Common myeloid progenitor, CD34-positive (primary cell): ENCODE data around the gene UPP2. TPM values are rescaled to one million over a fixed set of nuclear protein-coding genes. Genes with fewer than 3 reads are reported as not detected.
A peak's percentile ranks its signal among the peaks of the same experiment; 100 is the strongest.

Experiments used
- CTCF ChIA-PET: fragments of 350-600 bp; sonication (Branson Sonifier 250); formaldehyde crosslinking; loops from one replicate; lab custom pipeline; 2021; ENCODE audit warnings: antibody characterized with exemption; lab: Charles Lee
- POLR2A ChIA-PET: fragments of 350-600 bp; sonication (Branson Sonifier 250); formaldehyde crosslinking; loops from one replicate; lab custom pipeline; 2021; ENCODE audit warnings: antibody characterized with exemption; lab: Charles Lee
- DNase-seq, 3 donors: peaks; one replicate each; pipeline versions ENCODE4 v3.0.0 to v3.0.0-alpha.2; 2013
- H3K27ac ChIP-seq, 2 experiments: 1 replicate in 1 of 2; 2 replicates in 1 of 2; pipeline ENCODE4 v1.7.0; 2013; ENCODE audit warnings: inconsistent platforms in 2 of 2, low read length in 2 of 2, mild to moderate bottlenecking in 2 of 2, low read depth in 1 of 2, moderate library complexity in 1 of 2; ENCODE audit not compliant: severe bottlenecking in 2 of 2, insufficient read depth in 1 of 2, poor library complexity in 1 of 2
- H3K27me3 ChIP-seq, 5 experiments: replicated peaks in 2 of 5; 1 replicate in 3 of 5; 2 replicates in 2 of 5; pipeline versions ENCODE4 v1.6.1 to v1.7.0; 2013; ENCODE audit warnings: low read length in 4 of 5, mild to moderate bottlenecking in 2 of 5, moderate library complexity in 2 of 5, inconsistent platforms in 1 of 5; ENCODE audit not compliant: insufficient read depth in 5 of 5, control insufficient read depth in 4 of 5
- H3K36me3 ChIP-seq, 4 experiments: 1 replicate in 2 of 4; 2 replicates in 2 of 4; pipeline versions ENCODE4 v1.6.1 to v1.7.0; 2013; ENCODE audit warnings: low read length in 3 of 4, control low read depth in 1 of 4, mild to moderate bottlenecking in 1 of 4; ENCODE audit not compliant: control insufficient read depth in 4 of 4, insufficient read depth in 4 of 4
- H3K4me1 ChIP-seq, 4 experiments: 1 replicate in 3 of 4; 2 replicates in 1 of 4; pipeline versions ENCODE4 v1.6.1 to v1.7.1; 2013; ENCODE audit warnings: low read length in 3 of 4, mild to moderate bottlenecking in 3 of 4, control low read depth in 1 of 4, inconsistent platforms in 1 of 4, moderate library complexity in 1 of 4; ENCODE audit not compliant: control insufficient read depth in 4 of 4, insufficient read depth in 4 of 4; ENCODE audit errors: control extremely low read depth in 1 of 4
- H3K4me3 ChIP-seq, 7 experiments: 1 replicate in 4 of 7; 2 replicates in 3 of 7; pipeline versions ENCODE4 v1.5.1 to v1.7.0; 2013; ENCODE audit warnings: mild to moderate bottlenecking in 7 of 7, low read length in 6 of 7, moderate library complexity in 6 of 7, inconsistent platforms in 2 of 7, low read depth in 2 of 7, control low read depth in 1 of 7; ENCODE audit not compliant: insufficient read depth in 4 of 7, control insufficient read depth in 1 of 7; ENCODE audit errors: extremely low read depth in 1 of 7
- H3K9me3 ChIP-seq, 5 experiments: 1 replicate in 4 of 5; 2 replicates in 1 of 5; pipeline versions ENCODE4 v1.6.1 to v1.7.1; 2013; ENCODE audit warnings: low read length in 4 of 5, mild to moderate bottlenecking in 2 of 5, inconsistent platforms in 1 of 5, low read depth in 1 of 5, moderate library complexity in 1 of 5; ENCODE audit not compliant: control insufficient read depth in 4 of 5, insufficient read depth in 2 of 5; ENCODE audit errors: control extremely low read depth in 1 of 5
- WGBS: methylation state at CpG from one replicate; pipeline ENCODE4 v1.1.5; 2013; ENCODE audit not compliant: insufficient coverage; 5-methylcytosine and 5-hydroxymethylcytosine counted together
- polyA plus RNA-seq: library from polyadenylated mRNA; unstranded; fragments of 120-200 nt; gene quantifications from one replicate; pipeline ENCODE4 v1.2.1, GENCODE V29; 2013

The UPP2 gene
- polyA plus RNA-seq: 0.03 TPM

DNA sequence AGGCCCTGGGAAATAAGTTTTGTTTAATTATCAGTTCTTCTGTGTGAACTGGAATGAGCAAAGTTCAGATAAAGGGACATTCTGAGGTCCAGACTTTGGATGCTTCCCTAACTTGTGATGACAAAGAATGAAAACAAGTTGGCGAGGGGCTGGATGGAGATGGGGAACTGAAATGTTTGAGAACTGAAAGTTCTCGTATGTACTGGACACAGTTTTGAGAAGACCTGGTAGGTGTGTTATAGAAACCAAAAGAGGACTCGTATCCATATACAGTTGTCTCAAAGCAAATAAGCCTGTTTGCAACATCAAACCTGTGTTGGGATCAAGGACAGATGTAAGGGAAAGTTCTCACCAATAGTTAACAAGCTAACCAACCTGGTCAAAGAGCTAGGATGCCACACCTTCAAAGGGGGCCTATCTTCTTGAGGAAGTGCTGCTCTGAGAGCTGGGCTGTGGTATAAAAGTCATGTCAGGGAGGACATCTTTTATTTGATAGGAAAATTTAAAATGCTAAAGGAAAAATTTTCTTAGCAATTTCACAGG, at the start of gene UPP2:
Gene UPP2, plus strand, starts transcription at position 493 of the 543 bp plus-strand sequence. CDS start 188 bp downstream, outside the sequence.
- ChIA-PET CTCF (no interaction called here), POLR2A (no interaction called here)
- 100% methylated on average over 1 of the region's 3 CpGs for WGBS
- no peak within 1 kb of the TSS for H3K4me3 ChIP-seq
- no peak within 1 kb of the TSS for H3K27ac ChIP-seq
- no peaks in the 10 kb centered on the region for H3K27me3 ChIP-seq
- no peak for DNase-seq
- H3K36me3 ChIP-seq: no peaks in the 10 kb centered on the region
- no peaks in the 10 kb centered on the region for H3K9me3 ChIP-seq
- no peaks in the 10 kb centered on the region for H3K4me1 ChIP-seq

DNA sequence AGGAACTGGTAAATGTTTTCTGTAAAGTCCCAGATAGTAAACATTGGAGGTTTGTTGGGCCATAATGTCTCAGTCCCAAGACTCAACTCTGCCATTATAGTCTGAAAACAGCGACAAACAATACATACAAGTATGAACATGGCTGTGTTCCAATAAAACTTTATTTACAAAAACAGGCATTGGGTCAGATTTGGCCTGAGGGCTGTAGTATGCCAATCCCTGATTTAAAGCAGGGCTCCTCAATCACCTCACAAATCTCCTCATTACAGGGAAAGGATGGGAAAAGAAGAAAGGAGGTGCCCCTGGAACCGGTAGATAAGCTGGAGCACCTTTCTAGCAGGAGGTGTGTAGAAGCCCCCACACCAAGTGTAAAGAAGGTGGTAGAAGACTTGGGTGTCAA, 48.9 kb upstream of the UPP2 start:
- Histone ChIP-seq H3K4me1 (peaks cover 0 to 5% (median 0%) of the 10 kb centered on the region in 4 experiments), H3K4me3 (no peak overlapping the region), H3K9me3 (no peaks in the 10 kb centered on the region), H3K27ac (no peak overlapping the region), H3K27me3 (no peaks in the 10 kb centered on the region), H3K36me3 (no peaks in the 10 kb centered on the region)
- ChIA-PET POLR2A (no interaction called here), CTCF (no interaction called here)
- 100% methylated on average over 1 of the region's 2 CpGs for WGBS
- DNase-seq: no peak

DNA sequence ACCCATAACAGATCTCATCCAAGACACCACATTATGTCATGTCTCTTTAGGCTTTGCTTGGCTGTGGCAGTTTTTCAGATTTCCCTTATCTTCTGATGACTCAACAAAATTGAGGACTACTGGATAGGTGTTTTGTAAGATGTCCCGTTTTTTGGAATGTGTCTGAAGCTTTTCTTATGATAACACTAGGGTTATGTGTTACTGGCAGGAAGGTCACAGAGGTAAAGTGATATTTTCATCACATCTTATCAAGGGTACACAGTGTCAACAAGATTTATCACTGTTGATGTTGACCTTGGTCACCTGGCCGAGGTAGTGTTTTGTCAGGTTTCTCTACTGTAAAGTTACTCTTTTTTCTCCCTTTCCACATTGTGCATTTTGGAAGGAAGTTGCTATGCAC, 44.8 kb upstream of the UPP2 start:
- CTCF ChIA-PET: no interaction called here
- no peaks in the 10 kb centered on the region for H3K9me3 ChIP-seq
- no peak for DNase-seq
- POLR2A ChIA-PET: no interaction called here
- H3K36me3 ChIP-seq: no peaks in the 10 kb centered on the region
- H3K27me3 ChIP-seq: no peaks in the 10 kb centered on the region
- H3K4me1 ChIP-seq: no peaks in the 10 kb centered on the region
- H3K4me3 ChIP-seq: no peak overlapping the region
- H3K27ac ChIP-seq: no peak overlapping the region
- WGBS: 100% methylated on average over 1 of the region's 2 CpGs

DNA sequence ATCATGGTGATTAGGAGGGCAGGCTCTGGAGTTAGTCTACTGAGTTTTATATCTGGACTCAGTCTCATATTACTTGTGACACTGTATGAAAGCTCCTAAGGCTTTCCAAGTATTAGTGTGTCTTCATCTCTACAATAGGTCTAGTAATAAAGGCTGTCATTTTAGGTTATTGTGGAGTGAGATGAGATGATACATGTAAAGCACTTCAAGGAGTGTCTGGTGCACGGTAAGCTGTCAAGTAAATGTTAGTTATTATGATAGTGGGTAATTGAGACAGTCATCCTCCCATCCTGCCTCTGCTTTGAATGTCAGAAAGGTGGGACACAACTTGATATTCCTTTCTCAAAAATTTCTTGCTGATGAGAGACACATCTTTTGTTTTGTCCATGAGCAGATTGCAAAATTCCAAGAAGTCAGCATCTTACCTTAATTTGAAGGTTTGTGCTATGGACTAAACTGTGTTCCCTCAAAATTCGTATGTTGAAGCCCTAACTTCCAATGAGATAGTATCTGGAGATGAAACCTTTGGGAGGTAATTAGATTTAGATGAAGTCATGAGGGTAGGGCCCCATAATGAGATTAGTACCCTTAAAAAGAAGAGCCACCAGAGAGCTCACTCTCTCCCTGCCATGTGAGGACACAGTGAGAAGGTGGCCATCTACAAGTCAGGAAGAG, 41.4 kb upstream of the UPP2 start:
- 100% methylated on average over 1 of the region's 2 CpGs for WGBS
- POLR2A ChIA-PET: no interaction called here
- Histone ChIP-seq H3K4me1 (no peaks in the 10 kb centered on the region), H3K27me3 (no peaks in the 10 kb centered on the region), H3K27ac (no peak overlapping the region), H3K9me3 (no peaks in the 10 kb centered on the region), H3K36me3 (no peaks in the 10 kb centered on the region), H3K4me3 (no peak overlapping the region)
- no peak for DNase-seq
- CTCF ChIA-PET: interaction anchor here (2.0 kb wide), 1 partner anchor 13 kb away, joined by 5 read pairs; no protein-coding TSS in a partner anchor

DNA sequence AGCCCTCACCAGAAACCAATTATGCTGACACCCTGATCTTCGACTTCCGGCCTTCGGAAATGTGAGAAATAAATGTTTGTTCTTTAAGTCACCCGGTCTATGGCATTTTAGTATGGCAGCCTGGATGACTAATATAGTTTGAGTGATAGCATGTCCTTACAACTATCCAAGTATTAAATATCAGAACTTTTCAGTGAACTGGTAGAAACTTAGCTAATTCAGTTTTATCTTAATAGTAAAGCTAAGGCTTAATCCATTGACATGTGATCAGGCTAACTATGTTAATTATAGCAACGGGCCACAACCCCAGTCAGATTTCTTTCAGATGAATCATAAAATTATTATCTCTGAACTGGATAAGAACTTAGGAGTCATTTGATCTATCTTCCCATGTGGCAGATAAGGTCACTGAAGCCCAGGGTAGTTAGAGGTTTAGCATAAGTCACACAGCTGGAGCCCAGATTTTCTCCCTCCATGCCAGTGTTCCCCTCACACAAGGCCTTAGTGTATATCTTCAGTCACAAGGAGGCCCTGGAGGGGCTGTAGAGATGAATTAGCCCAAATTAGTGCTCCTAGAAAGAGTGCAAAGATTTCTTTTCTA, 40.7 kb upstream of the UPP2 start:
- Histone ChIP-seq H3K27me3 (no peaks in the 10 kb centered on the region), H3K4me3 (no peak overlapping the region), H3K4me1 (no peaks in the 10 kb centered on the region), H3K27ac (no peak overlapping the region), H3K9me3 (no peaks in the 10 kb centered on the region), H3K36me3 (no peaks in the 10 kb centered on the region)
- POLR2A ChIA-PET: no interaction called here
- CTCF ChIA-PET: interaction anchor here (2.0 kb wide), 1 partner anchor 12 kb away, joined by 5 read pairs; no protein-coding TSS in a partner anchor
- no CpG with 5 or more reads among the region's 5 CpGs for WGBS
- no peak for DNase-seq

DNA sequence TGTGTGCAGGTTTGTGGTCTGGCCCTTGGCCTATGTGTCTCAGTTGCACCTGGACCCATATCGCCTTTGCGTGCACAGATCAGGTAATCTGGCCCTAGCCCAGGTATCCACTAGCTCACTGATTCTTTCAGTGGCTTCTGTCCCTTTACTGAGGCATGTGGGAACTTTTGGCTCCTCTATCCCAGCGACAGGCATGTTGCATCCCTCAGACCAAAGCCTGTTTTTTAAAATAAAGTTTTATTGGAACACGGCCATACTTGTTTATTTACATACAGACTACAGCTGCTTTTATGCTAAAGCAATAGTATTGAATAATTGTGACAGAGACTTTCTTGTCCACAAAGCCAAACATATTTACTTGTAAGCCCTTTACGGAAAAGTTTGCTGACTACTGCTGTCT, 39.9 kb upstream of the UPP2 start:
- H3K36me3 ChIP-seq: no peaks in the 10 kb centered on the region
- H3K4me3 ChIP-seq: peak overlapping the region in 1 of 7 experiments; percentile 14
- CTCF ChIA-PET: no interaction called here
- no peak overlapping the region for H3K27ac ChIP-seq
- DNase-seq: no peak
- H3K9me3 ChIP-seq: no peaks in the 10 kb centered on the region
- H3K27me3 ChIP-seq: no peaks in the 10 kb centered on the region
- no peaks in the 10 kb centered on the region for H3K4me1 ChIP-seq
- POLR2A ChIA-PET: no interaction called here
- WGBS: 96% methylated on average over 2 of the region's 5 CpGs

DNA sequence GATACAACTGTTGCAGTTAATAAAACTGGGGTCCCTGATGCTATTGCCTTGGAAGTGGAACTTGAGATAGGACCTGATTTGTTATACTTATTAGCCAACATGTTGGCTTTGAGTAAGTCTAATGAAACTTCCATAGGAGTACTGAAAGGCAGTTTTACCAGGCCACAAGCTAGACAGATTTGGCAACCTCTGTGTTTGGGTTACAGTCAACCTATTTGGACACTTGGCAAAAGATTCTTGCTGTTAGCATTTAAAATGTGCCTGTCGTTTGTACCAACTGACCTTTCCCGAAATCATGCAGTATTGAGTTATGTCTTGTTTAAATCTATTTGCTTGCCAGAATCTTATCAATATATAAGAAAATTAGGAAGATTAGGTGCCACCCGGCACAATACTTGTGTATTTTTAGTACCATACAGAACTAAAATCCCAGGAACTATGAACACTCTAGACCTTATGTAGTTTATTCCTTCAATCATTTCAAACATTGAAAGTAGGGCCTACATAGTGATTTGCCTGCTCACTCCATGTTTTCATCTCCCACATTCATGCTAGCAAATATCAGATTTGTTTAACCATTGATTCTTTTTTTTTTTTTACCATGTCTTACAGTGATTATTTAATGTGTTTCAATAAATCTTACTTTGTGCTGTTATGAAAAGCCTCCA, 35.5 kb upstream of the UPP2 start:
- Histone ChIP-seq H3K36me3 (no peaks in the 10 kb centered on the region), H3K27ac (no peak overlapping the region), H3K4me1 (no peaks in the 10 kb centered on the region), H3K4me3 (no peak overlapping the region), H3K27me3 (no peaks in the 10 kb centered on the region), H3K9me3 (no peaks in the 10 kb centered on the region)
- ChIA-PET POLR2A (no interaction called here), CTCF (interaction anchor here (1.2 kb wide), 1 partner anchor 12 kb away, joined by 3 read pairs; no protein-coding TSS in a partner anchor)
- no peak for DNase-seq
- 100% methylated on average over 1 of the region's 3 CpGs for WGBS
